ENCODE data around the gene SLAIN1. TPM values are rescaled to one million over a fixed set of nuclear protein-coding genes. Genes with fewer than 3 reads are reported as not detected.

SLAIN1 gene
- total RNA-seq, 5 donors from 2014 or later (not counting 1 experiment from before 2014, with no cell fraction given): 37.4 to 41.8 (median 38.9) TPM

- Histone ChIP-seq H3K27me3 (replicated peaks in 1 of 2; ENCODE audit: control insufficient read depth in 2 of 2, extremely low read depth in 1 of 2, insufficient read depth in 2 of 2, low read length in 1 of 2) (no peaks in the 10 kb centered on the region), H3K9me3 (no peaks in the 10 kb centered on the region), H3K27ac (ENCODE audit: low read length) (no peak overlapping the region), H3K4me1 (ENCODE audit: control insufficient read depth in 1 of 2, extremely low read depth in 1 of 2, insufficient read depth in 2 of 2, low read length in 2 of 2) (no peaks in the 10 kb centered on the region), H3K4me3 (ENCODE audit: control insufficient read depth in 1 of 2, extremely low read depth in 1 of 2, low read length in 1 of 2) (no peak overlapping the region), H3K36me3 (ENCODE audit: control insufficient read depth in 2 of 2, extremely low read depth in 1 of 2, insufficient read depth in 1 of 2, low read length in 1 of 2) (peaks cover 8 to 14% of the 10 kb centered on the region in 2 donors)
- peaks cover 17 to 20% (median 18%) of the 10 kb centered on the region in 3 donors for H3K4me1 Mint-ChIP-seq
- H3K4me3 Mint-ChIP-seq: no peak overlapping the region
- WGBS (ENCODE audit: insufficient coverage): 88% methylated on average over 2 of the region's 7 CpGs
- H3K27me3 Mint-ChIP-seq: no peaks in the 10 kb centered on the region
- H3K27ac Mint-ChIP-seq: no peak overlapping the region
- DNase-seq (no peak), ATAC-seq (replicated peaks in 1 of 4) (no peak)
- ChIA-PET CTCF (interaction anchor here (0.6 to 1.0 kb wide), 3 partner anchors 10 to 147 kb away, joined by 3 to 8 read pairs (median 5); no protein-coding TSS in a partner anchor), POLR2A (interaction anchor here in 1 of 2 donors (0.6 to 0.7 kb wide), 2 partner anchors 9 to 1726 kb away, joined by 7 to 11 read pairs; no protein-coding TSS in a partner anchor)
- H3K9me3 Mint-ChIP-seq: no peaks in the 10 kb centered on the region
- peaks cover 23% of the 10 kb centered on the region for H3K36me3 Mint-ChIP-seq
Observed at GRCh38 chr13:77740097-77740735, 42.7 kb downstream of the SLAIN1 start.

DNA sequence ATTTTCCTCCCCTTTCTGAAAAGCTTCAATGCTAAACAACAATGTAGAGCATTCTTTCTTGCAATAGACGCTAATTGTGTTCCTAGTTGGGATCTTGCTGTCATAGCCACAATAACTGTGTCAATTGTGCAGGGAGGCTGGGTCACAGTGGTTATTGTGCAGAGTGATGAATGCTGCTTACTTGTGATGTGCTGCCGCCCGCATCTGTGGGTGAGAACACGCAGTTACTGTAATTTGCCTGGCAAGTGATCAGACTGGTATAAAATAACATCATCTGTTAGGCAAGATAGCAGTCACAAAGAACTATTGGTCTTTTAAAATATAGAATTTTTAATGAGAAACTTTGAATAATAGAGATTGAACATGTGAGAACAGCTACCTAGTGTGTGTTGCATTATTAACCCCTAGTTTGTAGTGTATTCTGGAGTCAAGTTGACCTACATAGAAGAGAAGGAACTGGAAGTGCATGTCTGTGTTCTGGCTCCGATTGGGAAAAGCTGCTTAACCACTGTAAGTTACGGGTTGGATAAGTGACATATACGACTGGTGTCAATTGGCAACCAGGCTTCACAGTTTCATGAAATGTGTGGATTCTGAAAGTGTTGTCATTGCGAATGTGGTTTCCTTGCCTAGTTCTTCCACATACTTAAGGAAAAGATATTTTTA is 43.6 kb downstream of the SLAIN1 start:
- Mint-ChIP-seq H3K4me1 (peaks cover 17 to 20% (median 18%) of the 10 kb centered on the region in 3 donors), H3K27me3 (no peaks in the 10 kb centered on the region), H3K4me3 (no peak overlapping the region), H3K27ac (no peak overlapping the region), H3K9me3 (no peaks in the 10 kb centered on the region), H3K36me3 (peaks cover 23% of the 10 kb centered on the region)
- no peak overlapping the region for H3K27ac ChIP-seq (ENCODE audit: low read length)
- no peaks in the 10 kb centered on the region for H3K4me1 ChIP-seq (ENCODE audit: control insufficient read depth in 1 of 2, extremely low read depth in 1 of 2, insufficient read depth in 2 of 2, low read length in 2 of 2)
- WGBS (ENCODE audit: insufficient coverage): 90% methylated on average over 2 of the region's 8 CpGs
- no peaks in the 10 kb centered on the region for H3K9me3 ChIP-seq
- H3K36me3 ChIP-seq (ENCODE audit: control insufficient read depth in 2 of 2, extremely low read depth in 1 of 2, insufficient read depth in 1 of 2, low read length in 1 of 2): peaks cover 8 to 17% of the 10 kb centered on the region in 2 donors
- ATAC-seq (replicated peaks in 1 of 4) (no peak), DNase-seq (peak in 6 of 35 experiments; percentile 4 to 35 (median 10))
- POLR2A ChIA-PET: interaction anchor here in 1 of 2 donors (0.6 to 1.0 kb wide), 4 partner anchors 8 to 1725 kb away, joined by 4 to 11 read pairs (median 6); no protein-coding TSS in a partner anchor
- no peak overlapping the region for H3K4me3 ChIP-seq (ENCODE audit: control insufficient read depth in 1 of 2, extremely low read depth in 1 of 2, low read length in 1 of 2)
- H3K27me3 ChIP-seq (replicated peaks in 1 of 2; ENCODE audit: control insufficient read depth in 2 of 2, extremely low read depth in 1 of 2, insufficient read depth in 2 of 2, low read length in 1 of 2): no peaks in the 10 kb centered on the region
- CTCF ChIA-PET: interaction anchor here (0.6 to 1.0 kb wide), 3 partner anchors 147 to 249 kb away, joined by 3 to 8 read pairs (median 5); no protein-coding TSS in a partner anchor

GRCh38 chr13:77741597-77741972 is 44.1 kb downstream of the SLAIN1 start:
- Mint-ChIP-seq H3K27me3 (no peaks in the 10 kb centered on the region), H3K9me3 (no peaks in the 10 kb centered on the region), H3K36me3 (peaks cover 26% of the 10 kb centered on the region), H3K4me3 (no peak overlapping the region), H3K27ac (no peak overlapping the region), H3K4me1 (peaks cover 17 to 20% (median 18%) of the 10 kb centered on the region in 3 donors)
- Histone ChIP-seq H3K27ac (ENCODE audit: low read length) (no peak overlapping the region), H3K9me3 (no peaks in the 10 kb centered on the region), H3K36me3 (ENCODE audit: control insufficient read depth in 2 of 2, extremely low read depth in 1 of 2, insufficient read depth in 1 of 2, low read length in 1 of 2) (peaks cover 8 to 20% of the 10 kb centered on the region in 2 donors), H3K4me1 (ENCODE audit: control insufficient read depth in 1 of 2, extremely low read depth in 1 of 2, insufficient read depth in 2 of 2, low read length in 2 of 2) (no peaks in the 10 kb centered on the region), H3K4me3 (ENCODE audit: control insufficient read depth in 1 of 2, extremely low read depth in 1 of 2, low read length in 1 of 2) (no peak overlapping the region), H3K27me3 (replicated peaks in 1 of 2; ENCODE audit: control insufficient read depth in 2 of 2, extremely low read depth in 1 of 2, insufficient read depth in 2 of 2, low read length in 1 of 2) (no peaks in the 10 kb centered on the region)
- ChIA-PET CTCF (interaction anchor here (0.6 to 1.1 kb wide), 2 partner anchors 250 to 379 kb away, joined by 3 to 5 read pairs; no protein-coding TSS in a partner anchor), POLR2A (interaction anchor here in 1 of 2 donors (0.6 to 1.0 kb wide), 2 partner anchors 8 to 48 kb away, joined by 4 read pairs; no protein-coding TSS in a partner anchor)
- no peak for ATAC-seq (replicated peaks in 1 of 4)
- WGBS (ENCODE audit: insufficient coverage): no CpG with 5 or more reads among the region's 1 CpG
- no peak for DNase-seq

- ATAC-seq (replicated peaks in 1 of 4) (no peak), DNase-seq (no peak)
- Histone ChIP-seq H3K27me3 (replicated peaks in 1 of 2; ENCODE audit: control insufficient read depth in 2 of 2, extremely low read depth in 1 of 2, insufficient read depth in 2 of 2, low read length in 1 of 2) (no peaks in the 10 kb centered on the region), H3K27ac (ENCODE audit: low read length) (no peak overlapping the region), H3K4me1 (ENCODE audit: control insufficient read depth in 1 of 2, extremely low read depth in 1 of 2, insufficient read depth in 2 of 2, low read length in 2 of 2) (no peaks in the 10 kb centered on the region), H3K36me3 (ENCODE audit: control insufficient read depth in 2 of 2, extremely low read depth in 1 of 2, insufficient read depth in 1 of 2, low read length in 1 of 2) (peaks cover 8 to 23% of the 10 kb centered on the region in 2 donors), H3K4me3 (ENCODE audit: control insufficient read depth in 1 of 2, extremely low read depth in 1 of 2, low read length in 1 of 2) (no peak overlapping the region), H3K9me3 (no peaks in the 10 kb centered on the region)
- WGBS (ENCODE audit: insufficient coverage): 96% methylated on average over 2 of the region's 2 CpGs
- peaks cover 17 to 20% (median 18%) of the 10 kb centered on the region in 3 donors for H3K4me1 Mint-ChIP-seq
- no peaks in the 10 kb centered on the region for H3K9me3 Mint-ChIP-seq
- ChIA-PET POLR2A (no interaction called here), CTCF (interaction anchor here (0.6 to 0.9 kb wide), 3 partner anchors 149 to 1613 kb away, joined by 3 to 4 read pairs (median 3); no protein-coding TSS in a partner anchor)
- no peaks in the 10 kb centered on the region for H3K27me3 Mint-ChIP-seq
- peaks cover 33% of the 10 kb centered on the region for H3K36me3 Mint-ChIP-seq
- no peak overlapping the region for H3K4me3 Mint-ChIP-seq
- H3K27ac Mint-ChIP-seq: no peak overlapping the region
Observed at GRCh38 chr13:77742801-77743200, 45.3 kb downstream of the SLAIN1 start.

GRCh38 chr13:77745784-77746183 is 48.3 kb downstream of the SLAIN1 start:
- no peak overlapping the region for H3K27ac ChIP-seq (ENCODE audit: low read length)
- H3K4me3 ChIP-seq (ENCODE audit: control insufficient read depth in 1 of 2, extremely low read depth in 1 of 2, low read length in 1 of 2): no peak overlapping the region
- Mint-ChIP-seq H3K36me3 (peaks cover 29% of the 10 kb centered on the region), H3K27ac (peak overlapping the region in 1 of 2 donors; percentile 1), H3K4me3 (no peak overlapping the region), H3K4me1 (peaks cover 11 to 18% (median 14%) of the 10 kb centered on the region in 3 donors), H3K9me3 (no peaks in the 10 kb centered on the region), H3K27me3 (no peaks in the 10 kb centered on the region)
- no peaks in the 10 kb centered on the region for H3K9me3 ChIP-seq
- no peak for DNase-seq
- no peaks in the 10 kb centered on the region for H3K4me1 ChIP-seq (ENCODE audit: control insufficient read depth in 1 of 2, extremely low read depth in 1 of 2, insufficient read depth in 2 of 2, low read length in 2 of 2)
- ATAC-seq (replicated peaks in 1 of 4): no peak
- ChIA-PET CTCF (no interaction called here), POLR2A (no interaction called here)
- WGBS (ENCODE audit: insufficient coverage): no CpG with 5 or more reads among the region's 1 CpG
- no peaks in the 10 kb centered on the region for H3K27me3 ChIP-seq (replicated peaks in 1 of 2; ENCODE audit: control insufficient read depth in 2 of 2, extremely low read depth in 1 of 2, insufficient read depth in 2 of 2, low read length in 1 of 2)
- H3K36me3 ChIP-seq (ENCODE audit: control insufficient read depth in 2 of 2, extremely low read depth in 1 of 2, insufficient read depth in 1 of 2, low read length in 1 of 2): peaks cover 8 to 23% of the 10 kb centered on the region in 2 donors

DNA sequence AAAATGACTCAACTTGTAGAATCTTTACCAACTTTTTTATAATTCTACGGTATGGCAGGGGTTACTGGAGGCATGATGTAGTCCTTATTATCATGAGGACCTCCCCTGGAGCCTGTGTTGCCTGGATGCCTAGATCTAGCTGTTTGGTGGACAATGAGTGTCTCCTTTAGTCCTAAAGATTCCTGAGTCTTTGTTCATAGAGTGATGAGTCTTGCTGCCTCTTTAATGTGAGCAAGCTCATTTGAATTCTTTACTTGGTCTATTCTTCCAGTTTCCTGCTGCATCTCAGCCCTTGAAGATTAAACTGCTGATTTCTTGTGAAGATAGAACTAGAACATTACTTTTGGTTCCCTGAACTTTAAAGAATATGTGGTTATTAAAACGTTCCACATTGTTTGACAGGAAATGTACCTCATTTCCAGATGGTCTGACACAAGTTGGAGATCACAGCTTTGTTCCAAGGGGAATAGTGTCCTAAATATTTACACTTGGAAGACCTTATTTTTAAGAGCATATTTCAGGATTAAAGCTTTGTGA is 51.9 kb downstream of the SLAIN1 start:
- no peaks in the 10 kb centered on the region for H3K27me3 Mint-ChIP-seq
- no peak overlapping the region for H3K4me3 Mint-ChIP-seq
- Histone ChIP-seq H3K36me3 (ENCODE audit: control insufficient read depth in 2 of 2, extremely low read depth in 1 of 2, insufficient read depth in 1 of 2, low read length in 1 of 2) (peaks cover 4 to 32% of the 10 kb centered on the region in 2 donors), H3K4me1 (ENCODE audit: control insufficient read depth in 1 of 2, extremely low read depth in 1 of 2, insufficient read depth in 2 of 2, low read length in 2 of 2) (peaks cover 0 to 4% of the 10 kb centered on the region in 2 experiments), H3K4me3 (ENCODE audit: control insufficient read depth in 1 of 2, extremely low read depth in 1 of 2, low read length in 1 of 2) (no peak overlapping the region), H3K27me3 (replicated peaks in 1 of 2; ENCODE audit: control insufficient read depth in 2 of 2, extremely low read depth in 1 of 2, insufficient read depth in 2 of 2, low read length in 1 of 2) (no peaks in the 10 kb centered on the region), H3K9me3 (no peaks in the 10 kb centered on the region), H3K27ac (ENCODE audit: low read length) (no peak overlapping the region)
- peaks cover 17 to 21% (median 19%) of the 10 kb centered on the region in 3 donors for H3K4me1 Mint-ChIP-seq
- ChIA-PET POLR2A (interaction anchor here in 1 of 2 donors (1.4 kb wide), 1 partner anchor 8 kb away, joined by 4 read pairs; no protein-coding TSS in a partner anchor), CTCF (interaction anchor here (0.6 to 3.2 kb wide), 6 partner anchors 12 to 256 kb away, joined by 3 to 30 read pairs (median 4); no protein-coding TSS in a partner anchor)
- DNase-seq (no peak), ATAC-seq (replicated peaks in 1 of 4) (no peak)
- 0% methylated on average over 1 of the region's 2 CpGs for WGBS (ENCODE audit: insufficient coverage)
- H3K36me3 Mint-ChIP-seq: peaks cover 31% of the 10 kb centered on the region
- H3K9me3 Mint-ChIP-seq: no peaks in the 10 kb centered on the region
- H3K27ac Mint-ChIP-seq: peak overlapping the region; percentile 36 to 41
